ENCODE data around the gene ESPL1.

The ESPL1 gene

DNA sequence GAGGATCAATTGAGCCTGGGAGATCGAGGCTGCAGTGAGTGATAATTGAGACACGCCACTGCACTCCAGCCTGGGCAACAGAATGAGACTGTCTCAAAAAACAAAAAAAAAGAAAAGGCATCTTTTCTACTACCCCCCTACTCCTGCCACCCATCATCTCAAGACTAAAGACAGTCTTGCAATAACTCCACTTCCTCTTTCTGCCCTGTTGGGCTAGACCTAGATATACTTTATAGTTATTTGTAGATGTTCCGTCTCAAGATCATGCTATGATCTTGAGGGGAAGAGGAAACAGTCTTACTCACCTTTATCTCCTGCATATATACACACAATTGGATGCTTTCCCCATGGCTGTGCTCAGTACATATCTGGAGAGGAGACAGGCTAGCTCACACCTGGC, 12.1 kb upstream of the ESPL1 start:
- H3K4me3 ChIP-seq (ENCODE audit: low read length) = no peak overlapping the region
- no peaks in the 10 kb centered on the region for H3K27me3 ChIP-seq (ENCODE audit: insufficient read depth, low read length)
- H2AFZ ChIP-seq (ENCODE audit: low read depth, low read length) = no peak overlapping the region
- no peaks in the 10 kb centered on the region for H3K9me3 ChIP-seq (ENCODE audit: low read length)
- H3K4me1 ChIP-seq (ENCODE audit: insufficient read depth, low read length) = peaks cover 14% of the 10 kb centered on the region
- H3K36me3 ChIP-seq (ENCODE audit: insufficient read depth, low read length) = peaks cover 15% of the 10 kb centered on the region

DNA sequence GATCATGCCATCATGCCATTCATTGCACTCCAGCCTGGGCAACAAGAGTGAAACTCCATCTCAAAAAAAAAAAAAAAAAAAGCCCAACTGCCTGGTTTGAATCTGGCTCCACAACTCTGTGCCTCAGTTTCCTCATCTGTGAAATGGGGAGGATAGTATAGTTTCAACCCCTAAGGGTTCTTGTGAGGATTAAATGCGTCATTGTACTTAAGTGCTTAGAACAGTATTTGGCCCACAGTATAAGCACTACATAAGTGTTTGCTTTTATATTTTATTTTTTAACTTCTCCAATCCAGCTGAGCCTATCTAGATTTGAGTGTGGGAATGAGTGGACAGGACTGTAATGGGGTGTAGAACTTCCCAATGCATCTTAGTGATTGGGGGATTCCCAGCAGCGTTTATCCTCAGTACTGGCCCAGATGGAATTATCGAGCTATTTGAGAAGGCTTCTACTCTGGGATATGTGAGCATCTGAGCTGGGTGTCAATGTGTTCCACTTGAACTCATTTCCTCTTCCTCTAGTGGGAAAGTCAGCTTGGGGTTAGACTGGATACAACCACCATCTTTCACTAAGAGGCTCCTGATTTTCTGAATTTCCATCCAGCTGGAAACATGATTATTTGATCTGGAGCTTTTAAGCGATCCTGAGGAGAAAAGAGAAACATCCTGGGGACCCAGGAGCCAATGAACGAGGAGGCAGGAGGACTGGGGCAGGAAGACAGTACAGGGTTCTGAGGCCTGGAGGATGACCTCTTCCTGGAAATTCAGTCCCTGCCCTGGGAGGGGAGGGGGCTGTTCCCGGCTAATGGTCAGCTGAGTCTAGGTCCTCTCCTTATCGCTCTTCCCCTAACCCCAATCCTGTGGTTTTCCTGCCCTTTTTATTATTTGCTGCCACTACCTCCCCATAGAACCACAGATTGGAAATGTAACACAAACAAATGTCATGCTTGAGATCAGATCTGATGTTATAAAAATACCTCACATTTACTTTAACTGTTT, 9.3 kb upstream of the ESPL1 start:
- no peaks in the 10 kb centered on the region for H3K4me1 ChIP-seq (ENCODE audit: insufficient read depth, low read length)
- no peaks in the 10 kb centered on the region for H3K27me3 ChIP-seq (ENCODE audit: insufficient read depth, low read length)
- H2AFZ ChIP-seq (ENCODE audit: low read depth, low read length) = no peak overlapping the region
- no peak overlapping the region for H3K4me3 ChIP-seq (ENCODE audit: low read length)
- peaks cover 9% of the 10 kb centered on the region for H3K36me3 ChIP-seq (ENCODE audit: insufficient read depth, low read length)
- H3K9me3 ChIP-seq (ENCODE audit: low read length) = no peaks in the 10 kb centered on the region

DNA sequence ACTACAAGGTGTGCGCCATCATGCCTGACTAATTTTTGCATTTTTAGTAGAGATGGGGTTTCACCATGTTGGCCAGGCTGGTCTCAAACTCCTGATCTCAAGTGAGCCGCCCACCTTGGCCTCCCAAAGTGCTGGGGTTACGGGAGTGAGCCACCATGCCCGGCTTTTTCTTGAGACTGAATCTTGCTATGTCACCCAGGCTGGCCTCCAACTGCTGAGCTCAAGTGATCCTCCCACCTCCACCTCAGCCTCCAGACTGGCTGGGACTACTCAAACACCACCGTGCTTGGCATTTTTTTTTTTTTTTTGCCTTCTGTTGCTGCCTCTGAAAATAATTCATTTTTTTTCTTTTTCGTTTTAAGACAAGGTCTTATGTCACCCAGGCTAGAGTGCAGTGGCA, 8.2 kb upstream of the ESPL1 start:
- H2AFZ ChIP-seq (ENCODE audit: low read depth, low read length) = no peak overlapping the region
- no peaks in the 10 kb centered on the region for H3K4me1 ChIP-seq (ENCODE audit: insufficient read depth, low read length)
- no peaks in the 10 kb centered on the region for H3K9me3 ChIP-seq (ENCODE audit: low read length)
- no peaks in the 10 kb centered on the region for H3K27me3 ChIP-seq (ENCODE audit: insufficient read depth, low read length)
- peaks cover 3% of the 10 kb centered on the region for H3K36me3 ChIP-seq (ENCODE audit: insufficient read depth, low read length)
- H3K4me3 ChIP-seq (ENCODE audit: low read length) = no peak overlapping the region

DNA sequence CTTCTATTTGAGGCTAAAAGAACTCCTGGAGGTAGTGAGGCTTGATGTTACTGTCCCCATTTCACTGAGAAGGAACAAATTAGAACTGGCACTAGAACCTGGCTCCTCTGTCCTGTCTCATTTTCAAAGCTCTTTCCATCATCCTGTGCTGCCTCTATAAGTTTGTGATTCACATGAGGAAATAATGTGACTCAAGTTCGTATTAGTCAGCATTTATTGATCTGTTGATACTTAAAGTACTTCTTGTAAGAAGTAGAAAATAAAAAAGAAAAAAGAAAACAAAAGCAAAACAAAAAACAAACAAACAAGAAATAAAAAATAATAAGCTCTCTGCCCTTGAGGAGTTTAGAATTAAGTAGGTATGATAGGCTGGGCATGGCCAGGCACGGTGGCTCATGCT, 2.3 kb upstream of the ESPL1 start:
- Histone ChIP-seq H2AFZ (ENCODE audit: low read depth, low read length) (no peak overlapping the region), H3K36me3 (ENCODE audit: insufficient read depth, low read length) (peaks cover 18% of the 10 kb centered on the region), H3K4me1 (ENCODE audit: insufficient read depth, low read length) (peaks cover 16% of the 10 kb centered on the region), H3K9me3 (ENCODE audit: low read length) (no peaks in the 10 kb centered on the region), H3K4me3 (ENCODE audit: low read length) (no peak overlapping the region), H3K27me3 (ENCODE audit: insufficient read depth, low read length) (no peaks in the 10 kb centered on the region)

DNA sequence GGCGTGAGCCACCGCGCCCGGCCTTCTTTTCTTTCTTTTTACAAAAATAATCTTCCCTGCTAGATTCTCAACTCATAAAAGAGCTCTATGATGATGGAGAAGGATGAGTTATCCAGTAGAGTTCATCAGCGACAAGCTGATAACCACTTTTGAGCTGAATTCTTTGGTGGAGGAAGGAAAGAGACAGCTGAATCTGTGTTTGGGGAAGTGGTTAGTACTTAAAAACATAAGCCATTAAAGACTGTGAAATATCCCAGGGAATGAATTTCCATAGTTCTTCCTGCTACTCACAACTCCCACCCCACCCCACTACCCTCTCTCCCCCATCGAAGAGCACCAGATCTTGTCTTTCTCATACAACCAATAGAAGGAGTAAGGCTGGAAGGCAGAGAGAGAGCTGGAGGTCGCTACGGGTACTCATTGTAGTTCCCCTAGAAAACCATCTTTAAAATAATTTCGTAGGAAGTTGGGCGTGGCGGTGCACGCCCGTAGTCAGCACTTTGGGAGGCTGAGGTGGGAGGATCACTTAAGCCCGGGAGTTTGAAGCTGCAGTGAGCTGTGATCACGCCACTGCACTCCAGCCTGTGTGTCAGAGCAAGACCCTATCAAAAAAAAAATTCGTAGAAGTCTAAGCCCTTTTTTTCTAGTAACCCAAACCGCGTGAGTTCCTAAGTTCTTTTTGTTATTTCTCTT, 647 bp upstream of the ESPL1 start:
- H3K9me3 ChIP-seq (ENCODE audit: low read length) = no peaks in the 10 kb centered on the region
- H3K4me3 ChIP-seq (ENCODE audit: low read length) = peak overlapping the region; percentile 70
- peaks cover 22% of the 10 kb centered on the region for H3K36me3 ChIP-seq (ENCODE audit: insufficient read depth, low read length)
- H2AFZ ChIP-seq (ENCODE audit: low read depth, low read length) = peak overlapping the region; percentile 79
- peaks cover 16% of the 10 kb centered on the region for H3K4me1 ChIP-seq (ENCODE audit: insufficient read depth, low read length)
- no peaks in the 10 kb centered on the region for H3K27me3 ChIP-seq (ENCODE audit: insufficient read depth, low read length)

DNA sequence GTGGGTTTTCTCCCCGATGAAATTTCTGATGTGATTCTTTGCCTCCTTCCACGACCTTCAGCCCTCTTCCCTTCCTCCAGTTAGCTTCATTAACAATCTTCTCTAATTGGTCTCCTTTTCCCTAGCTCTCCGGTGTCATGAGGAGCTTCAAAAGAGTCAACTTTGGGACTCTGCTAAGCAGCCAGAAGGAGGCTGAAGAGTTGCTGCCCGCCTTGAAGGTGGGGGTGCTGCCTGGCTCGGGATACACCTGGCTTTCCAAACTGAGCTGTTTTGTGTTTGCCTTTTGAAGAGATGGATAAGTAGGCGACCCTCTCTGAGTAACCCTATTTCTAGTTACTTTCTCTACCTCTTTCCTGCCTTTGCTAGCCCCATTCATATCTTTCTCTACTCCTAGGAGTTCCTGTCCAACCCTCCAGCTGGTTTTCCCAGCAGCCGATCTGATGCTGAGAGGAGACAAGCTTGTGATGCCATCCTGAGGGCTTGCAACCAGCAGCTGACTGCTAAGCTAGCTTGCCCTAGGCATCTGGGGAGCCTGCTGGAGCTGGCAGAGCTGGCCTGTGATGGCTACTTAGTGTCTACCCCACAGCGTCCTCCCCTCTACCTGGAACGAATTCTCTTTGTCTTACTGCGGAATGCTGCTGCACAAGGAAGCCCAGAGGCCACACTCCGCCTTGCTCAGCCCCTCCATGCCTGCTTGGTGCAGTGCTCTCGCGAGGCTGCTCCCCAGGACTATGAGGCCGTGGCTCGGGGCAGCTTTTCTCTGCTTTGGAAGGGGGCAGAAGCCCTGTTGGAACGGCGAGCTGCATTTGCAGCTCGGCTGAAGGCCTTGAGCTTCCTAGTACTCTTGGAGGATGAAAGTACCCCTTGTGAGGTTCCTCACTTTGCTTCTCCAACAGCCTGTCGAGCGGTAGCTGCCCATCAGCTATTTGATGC, 797 bp downstream of the ESPL1 start:
- Histone ChIP-seq H3K9me3 (ENCODE audit: low read length) (no peaks in the 10 kb centered on the region), H3K27me3 (ENCODE audit: insufficient read depth, low read length) (no peaks in the 10 kb centered on the region), H3K4me1 (ENCODE audit: insufficient read depth, low read length) (peaks cover 16% of the 10 kb centered on the region), H3K36me3 (ENCODE audit: insufficient read depth, low read length) (peaks cover 22% of the 10 kb centered on the region), H2AFZ (ENCODE audit: low read depth, low read length) (peak overlapping the region; percentile 79), H3K4me3 (ENCODE audit: low read length) (peak overlapping the region; percentile 70)

DNA sequence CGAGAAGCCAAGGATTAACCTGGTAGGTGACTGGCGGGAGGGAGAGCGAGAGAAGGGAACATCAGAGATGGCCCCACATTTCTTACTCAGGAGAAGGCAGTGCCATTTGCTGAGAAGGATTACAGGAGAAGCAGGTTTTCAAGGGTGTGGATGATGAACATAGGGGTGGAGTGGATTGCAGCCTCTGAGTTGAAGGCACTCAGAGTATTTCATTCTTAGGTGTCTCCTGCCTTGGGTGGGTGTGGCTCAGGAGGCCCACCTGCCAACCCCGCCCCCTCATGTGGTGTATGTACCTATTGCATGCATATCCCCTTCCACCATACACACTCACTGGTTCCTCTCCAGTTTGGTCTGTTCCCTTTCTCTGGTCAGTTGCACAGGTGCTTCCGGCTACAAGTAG, 6.3 kb downstream of the ESPL1 start:
- H3K36me3 ChIP-seq (ENCODE audit: insufficient read depth, low read length) = peaks cover 56% of the 10 kb centered on the region
- H3K9me3 ChIP-seq (ENCODE audit: low read length) = no peaks in the 10 kb centered on the region

DNA sequence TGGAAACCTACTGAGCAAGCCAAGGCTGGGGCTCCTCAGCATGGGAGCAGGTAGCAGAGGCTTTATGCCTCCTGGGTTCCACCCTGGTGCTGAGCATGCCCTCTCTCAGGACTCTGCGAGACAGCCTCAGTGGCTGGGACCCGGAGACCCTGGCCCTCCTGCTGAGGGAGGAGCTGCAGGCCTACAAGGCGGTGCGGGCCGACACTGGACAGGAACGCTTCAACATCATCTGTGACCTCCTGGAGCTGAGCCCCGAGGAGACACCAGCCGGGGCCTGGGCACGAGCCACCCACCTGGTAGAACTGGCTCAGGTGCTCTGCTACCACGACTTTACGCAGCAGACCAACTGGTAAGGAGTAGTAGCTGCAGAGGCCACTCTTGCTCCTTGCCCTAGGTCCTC, 8.4 kb downstream of the ESPL1 start:
- H3K4me3 ChIP-seq (ENCODE audit: low read length) = no peak overlapping the region
- H3K27me3 ChIP-seq (ENCODE audit: insufficient read depth, low read length) = no peaks in the 10 kb centered on the region
- H3K9me3 ChIP-seq (ENCODE audit: low read length) = no peaks in the 10 kb centered on the region
- peaks cover 58% of the 10 kb centered on the region for H3K36me3 ChIP-seq (ENCODE audit: insufficient read depth, low read length)
- H2AFZ ChIP-seq (ENCODE audit: low read depth, low read length) = no peak overlapping the region
- no peaks in the 10 kb centered on the region for H3K4me1 ChIP-seq (ENCODE audit: insufficient read depth, low read length)

More for the DNA sequence above, 6.3 kb downstream of the ESPL1 start:
- Histone ChIP-seq H3K27me3 (ENCODE audit: insufficient read depth, low read length) (no peaks in the 10 kb centered on the region), H2AFZ (ENCODE audit: low read depth, low read length) (no peak overlapping the region), H3K4me1 (ENCODE audit: insufficient read depth, low read length) (peaks cover 3% of the 10 kb centered on the region), H3K4me3 (ENCODE audit: low read length) (no peak overlapping the region)

DNA sequence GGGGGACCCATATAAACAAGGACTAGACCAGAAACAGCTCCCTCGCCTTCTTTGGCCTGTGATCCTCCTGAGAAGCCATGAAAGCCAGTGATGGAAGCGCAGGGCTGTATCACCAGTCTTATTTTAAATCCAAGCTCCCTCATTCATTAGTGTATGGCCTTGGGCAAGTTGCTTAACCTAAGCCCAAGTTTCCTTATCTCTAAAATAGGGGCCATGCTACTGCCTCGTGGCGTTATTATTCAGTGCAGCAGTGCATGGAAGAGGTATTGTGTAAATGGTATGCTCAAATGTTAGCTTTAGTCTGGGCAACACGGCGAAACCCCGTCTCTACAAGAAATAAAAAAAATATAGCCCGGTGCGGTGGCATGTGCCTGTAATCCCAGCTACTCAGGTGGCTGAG, 9.9 kb downstream of the ESPL1 start:
- H2AFZ ChIP-seq (ENCODE audit: low read depth, low read length) = no peak overlapping the region
- no peaks in the 10 kb centered on the region for H3K4me1 ChIP-seq (ENCODE audit: insufficient read depth, low read length)
- H3K4me3 ChIP-seq (ENCODE audit: low read length) = no peak overlapping the region
- H3K9me3 ChIP-seq (ENCODE audit: low read length) = no peaks in the 10 kb centered on the region
- H3K36me3 ChIP-seq (ENCODE audit: insufficient read depth, low read length) = peaks cover 68% of the 10 kb centered on the region
- H3K27me3 ChIP-seq (ENCODE audit: insufficient read depth, low read length) = no peaks in the 10 kb centered on the region

DNA sequence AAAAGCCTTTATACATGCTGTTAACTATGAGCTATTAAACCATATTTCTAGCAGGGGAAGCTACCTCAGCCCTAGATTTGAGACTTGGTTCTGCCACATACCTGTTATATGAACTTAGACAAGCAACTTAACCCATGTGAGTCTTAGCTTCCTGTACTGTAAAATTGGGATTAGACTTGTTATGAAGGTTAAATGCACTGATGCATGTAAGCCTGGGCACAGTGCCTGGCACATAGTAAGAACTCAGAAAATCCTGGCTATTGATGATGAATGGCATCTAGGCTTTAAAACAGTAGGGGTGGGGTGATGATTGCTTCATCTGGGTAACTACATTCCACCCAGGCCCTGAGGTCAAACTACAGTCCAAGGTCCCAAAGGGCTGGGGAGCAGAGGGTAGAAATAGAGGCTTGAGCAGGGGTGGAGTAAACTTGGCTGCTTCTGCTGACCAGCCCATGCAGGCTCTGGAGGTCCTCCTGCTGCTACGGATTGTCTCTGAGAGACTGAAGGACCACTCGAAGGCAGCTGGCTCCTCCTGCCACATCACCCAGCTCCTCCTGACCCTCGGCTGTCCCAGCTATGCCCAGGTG, 11.3 kb downstream of the ESPL1 start:
- Histone ChIP-seq H3K27me3 (ENCODE audit: insufficient read depth, low read length) (no peaks in the 10 kb centered on the region), H3K4me3 (ENCODE audit: low read length) (no peak overlapping the region), H2AFZ (ENCODE audit: low read depth, low read length) (no peak overlapping the region), H3K9me3 (ENCODE audit: low read length) (no peaks in the 10 kb centered on the region), H3K4me1 (ENCODE audit: insufficient read depth, low read length) (no peaks in the 10 kb centered on the region), H3K36me3 (ENCODE audit: insufficient read depth, low read length) (peaks cover 77% of the 10 kb centered on the region)

DNA sequence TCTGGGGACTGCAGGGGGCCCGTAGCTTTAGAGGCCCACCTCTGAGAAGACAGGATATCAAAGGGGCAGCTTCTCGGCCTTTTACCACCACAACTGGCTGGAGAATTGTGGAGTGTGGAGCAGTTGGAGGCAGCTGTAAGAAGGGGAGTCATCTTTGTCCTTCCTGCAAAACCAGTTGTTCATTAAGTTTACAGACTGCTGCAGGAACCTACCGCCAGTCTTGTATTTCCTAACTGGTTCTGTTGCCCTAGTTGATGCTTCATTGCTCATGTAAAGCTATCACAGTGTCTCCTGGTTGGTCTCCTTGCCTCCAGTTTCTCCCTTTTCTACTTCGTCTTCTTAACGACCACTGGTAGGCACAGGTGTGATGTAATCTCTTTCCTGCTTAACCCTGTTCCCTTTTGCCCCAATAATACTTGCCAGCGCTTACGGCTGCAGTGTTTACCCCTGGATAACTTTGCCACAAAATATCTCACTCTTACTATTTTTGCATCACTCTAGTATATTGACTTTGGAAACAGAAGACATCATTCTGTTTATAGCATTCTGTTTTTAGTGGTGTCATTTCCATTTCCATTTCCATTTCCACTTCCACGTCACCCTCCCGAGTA, 11.9 kb downstream of the ESPL1 start:
- no peaks in the 10 kb centered on the region for H3K9me3 ChIP-seq (ENCODE audit: low read length)
- H3K36me3 ChIP-seq (ENCODE audit: insufficient read depth, low read length) = peaks cover 75% of the 10 kb centered on the region
- H2AFZ ChIP-seq (ENCODE audit: low read depth, low read length) = no peak overlapping the region
- no peaks in the 10 kb centered on the region for H3K4me1 ChIP-seq (ENCODE audit: insufficient read depth, low read length)
- H3K4me3 ChIP-seq (ENCODE audit: low read length) = no peak overlapping the region
- H3K27me3 ChIP-seq (ENCODE audit: insufficient read depth, low read length) = no peaks in the 10 kb centered on the region

DNA sequence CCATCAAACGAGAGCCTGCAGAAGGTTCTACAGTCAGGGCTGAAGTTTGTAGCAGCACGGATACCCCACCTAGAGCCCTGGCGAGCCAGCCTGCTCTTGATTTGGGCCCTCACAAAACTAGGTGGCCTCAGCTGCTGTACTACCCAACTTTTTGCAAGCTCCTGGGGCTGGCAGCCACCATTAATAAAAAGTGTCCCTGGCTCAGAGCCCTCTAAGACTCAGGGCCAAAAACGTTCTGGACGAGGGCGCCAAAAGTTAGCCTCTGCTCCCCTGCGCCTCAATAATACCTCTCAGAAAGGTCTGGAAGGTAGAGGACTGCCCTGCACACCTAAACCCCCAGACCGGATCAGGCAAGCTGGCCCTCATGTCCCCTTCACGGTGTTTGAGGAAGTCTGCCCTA, 18.3 kb downstream of the ESPL1 start:
- Histone ChIP-seq H2AFZ (ENCODE audit: low read depth, low read length) (no peak overlapping the region), H3K4me1 (ENCODE audit: insufficient read depth, low read length) (no peaks in the 10 kb centered on the region), H3K27me3 (ENCODE audit: insufficient read depth, low read length) (no peaks in the 10 kb centered on the region), H3K4me3 (ENCODE audit: low read length) (no peak overlapping the region), H3K36me3 (ENCODE audit: insufficient read depth, low read length) (peaks cover 63% of the 10 kb centered on the region), H3K9me3 (ENCODE audit: low read length) (no peaks in the 10 kb centered on the region)

All from neuron (in vitro differentiated cells).